Panc1 (cell line): ENCODE data around the gene DAO. TPM values are rescaled to one million over a fixed set of nuclear protein-coding genes. Genes with fewer than 3 reads are reported as not detected.

ENCODE experiments used
- ATAC-seq: fragments of 200-7000 bp; cut with Tn5 transposase; 2 replicates; pipeline ENCODE4 v1.9.1; 2020; ENCODE audit warnings: mild to moderate bottlenecking, moderate library complexity
- BruUV-seq: library from RNA; stranded (reverse); fragments of 400-500 nt; replicated peaks from 2 replicates; lab custom pipeline; 2021; lab: Mats Ljungman, UMichigan
- CTCF ChIA-PET: fragments of 300-600 bp; sonication (Branson Sonifier 250); formaldehyde crosslinking; loops from one replicate; lab custom pipeline; 2022; ENCODE audit warnings: antibody characterized with exemption; lab: Charles Lee
- POLR2A ChIA-PET: fragments of 300-600 bp; sonication (Branson Sonifier 250); formaldehyde crosslinking; loops from one replicate; lab custom pipeline; 2022; ENCODE audit warnings: antibody characterized with exemption; lab: Charles Lee
- DNase-seq: peaks from one replicate; pipeline ENCODE4 v3.0.0-alpha.2; 2010; ENCODE audit warnings: low read depth, low spot score
- H3K27ac ChIP-seq: 2 replicates; pipeline ENCODE4 v1.5.1; 2011; ENCODE audit warnings: mild to moderate bottlenecking, low read length, inconsistent platforms
- H3K27me3 ChIP-seq: fragments of 200-500 bp; sonication (Bioruptor generic); 2 replicates; pipeline ENCODE4 v1.6.0; 2014; ENCODE audit warnings: low read length, inconsistent platforms; ENCODE audit not compliant: control insufficient read depth, insufficient read depth
- H3K36me3 ChIP-seq: fragments of 200-500 bp; sonication (Bioruptor generic); 2 replicates; pipeline ENCODE4 v1.5.1; 2014; ENCODE audit warnings: inconsistent platforms, mild to moderate bottlenecking, low read length, moderate library complexity; ENCODE audit not compliant: control insufficient read depth, insufficient read depth
- H3K4me1 ChIP-seq: 2 replicates; pipeline ENCODE4 v1.5.1; 2011; ENCODE audit warnings: inconsistent platforms, mild to moderate bottlenecking, low read length, moderate library complexity; ENCODE audit not compliant: control insufficient read depth, insufficient read depth
- H3K4me3 ChIP-seq, 2 experiments: 2 replicates each; pipeline ENCODE4 v1.5.1; 2011 to 2012; ENCODE audit warnings: low read depth in 2 of 2, low read length in 2 of 2, mild to moderate bottlenecking in 2 of 2, inconsistent platforms in 1 of 2, moderate library complexity in 1 of 2
- H3K9me3 ChIP-seq: fragments of 200-500 bp; sonication (Bioruptor generic); 2 replicates; pipeline ENCODE4 v1.5.1; 2014; ENCODE audit warnings: low read depth, mild to moderate bottlenecking, inconsistent platforms, low read length, moderate library complexity; ENCODE audit not compliant: control insufficient read depth, insufficient read depth
- POLR2AphosphoS5 ChIP-seq: IDR thresholded peaks from 2 replicates; pipeline ENCODE4 v1.6.1; 2012; ENCODE audit warnings: mild to moderate bottlenecking, low read depth, low read length, moderate library complexity
- SIN3A ChIP-seq: IDR thresholded peaks from 2 replicates; pipeline ENCODE4 v1.6.1; 2012; ENCODE audit warnings: low read depth, mild to moderate bottlenecking, low read length, moderate library complexity, borderline replicate concordance; ENCODE audit not compliant: insufficient read depth
- TCF7L2 ChIP-seq: IDR thresholded peaks from 2 replicates; pipeline ENCODE4 v1.6.1; 2011; ENCODE audit warnings: mild to moderate bottlenecking, low read depth, low read length, inconsistent platforms
- in situ Hi-C: cut with HindIII; loops from 2 replicates; pipeline ENCODE4 v1.10.0; 2016; ENCODE audit warnings: low sequenced_read_pairs, low pct_unique_long_range_greater_than_20kb
- intact Hi-C: fragments of 100-400 bp; cut with micrococcal nuclease; formaldehyde crosslinking; loops from one replicate; pipeline ENCODE4 v1.10.0; 2022; ENCODE audit not compliant: unreplicated experiment
- total RNA-seq: library from RNA; stranded (reverse); gene quantifications from one replicate; pipeline ENCODE4 v1.2.1, GENCODE V29; 2021; ENCODE audit not compliant: unreplicated experiment
- TF ChIP-seq, protein P1 (sequence below), 2 experiments: IDR thresholded peaks; 2 replicates each; pipeline ENCODE4 v1.6.1; 2011 to 2012; ENCODE audit warnings: low read depth in 2 of 2, control low read depth in 1 of 2, low read length in 1 of 2, mild to moderate bottlenecking in 1 of 2, moderate library complexity in 1 of 2; ENCODE audit not compliant: insufficient read depth in 1 of 2
- TF ChIP-seq, protein P2 (sequence below): fragments of 450-650 bp; IDR thresholded peaks from 2 replicates; pipeline ENCODE4 v1.5.1; 2017; ENCODE audit warnings: mild to moderate bottlenecking

Gene DAO
- total RNA-seq, 1 experiment from 2014 or later: not detected

DNA sequence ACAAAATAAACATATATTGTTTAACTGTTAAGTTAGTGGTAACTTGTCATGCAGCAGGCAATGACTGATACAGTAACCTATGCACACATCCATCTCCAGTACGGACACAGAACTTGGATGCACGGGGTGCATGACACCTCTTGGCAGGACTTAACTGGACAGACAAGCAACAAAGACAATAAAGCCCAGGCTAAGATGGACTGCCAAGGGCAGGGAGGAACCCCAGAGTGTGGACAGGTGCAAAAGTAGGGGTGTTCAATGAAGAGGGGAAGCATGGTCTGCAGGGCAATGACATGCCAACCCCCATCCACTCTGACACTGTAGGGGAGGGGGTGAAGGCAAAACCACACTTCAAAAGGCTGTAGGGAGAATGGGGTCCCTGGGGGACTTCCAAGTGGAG lies 34.2 kb upstream of the DAO start:
- H3K27me3 ChIP-seq: no peaks in the 10 kb centered on the region
- ATAC-seq: no peak
- no TSS peak for BruUV-seq
- intact Hi-C loops (no loop called here), in situ Hi-C loops (no loop called here)
- H3K36me3 ChIP-seq: peaks cover 7% of the 10 kb centered on the region; the same call in 1 of the 2 replicates
- no peak overlapping the region for H3K27ac ChIP-seq
- H3K4me3 ChIP-seq: no peak overlapping the region
- no peaks in the 10 kb centered on the region for H3K9me3 ChIP-seq
- CTCF ChIA-PET: no interaction called here
- TF ChIP-seq, protein P1, sequence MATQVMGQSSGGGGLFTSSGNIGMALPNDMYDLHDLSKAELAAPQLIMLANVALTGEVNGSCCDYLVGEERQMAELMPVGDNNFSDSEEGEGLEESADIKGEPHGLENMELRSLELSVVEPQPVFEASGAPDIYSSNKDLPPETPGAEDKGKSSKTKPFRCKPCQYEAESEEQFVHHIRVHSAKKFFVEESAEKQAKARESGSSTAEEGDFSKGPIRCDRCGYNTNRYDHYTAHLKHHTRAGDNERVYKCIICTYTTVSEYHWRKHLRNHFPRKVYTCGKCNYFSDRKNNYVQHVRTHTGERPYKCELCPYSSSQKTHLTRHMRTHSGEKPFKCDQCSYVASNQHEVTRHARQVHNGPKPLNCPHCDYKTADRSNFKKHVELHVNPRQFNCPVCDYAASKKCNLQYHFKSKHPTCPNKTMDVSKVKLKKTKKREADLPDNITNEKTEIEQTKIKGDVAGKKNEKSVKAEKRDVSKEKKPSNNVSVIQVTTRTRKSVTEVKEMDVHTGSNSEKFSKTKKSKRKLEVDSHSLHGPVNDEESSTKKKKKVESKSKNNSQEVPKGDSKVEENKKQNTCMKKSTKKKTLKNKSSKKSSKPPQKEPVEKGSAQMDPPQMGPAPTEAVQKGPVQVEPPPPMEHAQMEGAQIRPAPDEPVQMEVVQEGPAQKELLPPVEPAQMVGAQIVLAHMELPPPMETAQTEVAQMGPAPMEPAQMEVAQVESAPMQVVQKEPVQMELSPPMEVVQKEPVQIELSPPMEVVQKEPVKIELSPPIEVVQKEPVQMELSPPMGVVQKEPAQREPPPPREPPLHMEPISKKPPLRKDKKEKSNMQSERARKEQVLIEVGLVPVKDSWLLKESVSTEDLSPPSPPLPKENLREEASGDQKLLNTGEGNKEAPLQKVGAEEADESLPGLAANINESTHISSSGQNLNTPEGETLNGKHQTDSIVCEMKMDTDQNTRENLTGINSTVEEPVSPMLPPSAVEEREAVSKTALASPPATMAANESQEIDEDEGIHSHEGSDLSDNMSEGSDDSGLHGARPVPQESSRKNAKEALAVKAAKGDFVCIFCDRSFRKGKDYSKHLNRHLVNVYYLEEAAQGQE (IDR thresholded peaks at IDR 0.05; ENCODE audit: insufficient read depth in 1 of 2, low read depth in 2 of 2, low read length in 1 of 2): no peak
- TF ChIP-seq TCF7L2 (no peak), POLR2AphosphoS5 (no peak), SIN3A (no peak)
- TF ChIP-seq, protein P2, sequence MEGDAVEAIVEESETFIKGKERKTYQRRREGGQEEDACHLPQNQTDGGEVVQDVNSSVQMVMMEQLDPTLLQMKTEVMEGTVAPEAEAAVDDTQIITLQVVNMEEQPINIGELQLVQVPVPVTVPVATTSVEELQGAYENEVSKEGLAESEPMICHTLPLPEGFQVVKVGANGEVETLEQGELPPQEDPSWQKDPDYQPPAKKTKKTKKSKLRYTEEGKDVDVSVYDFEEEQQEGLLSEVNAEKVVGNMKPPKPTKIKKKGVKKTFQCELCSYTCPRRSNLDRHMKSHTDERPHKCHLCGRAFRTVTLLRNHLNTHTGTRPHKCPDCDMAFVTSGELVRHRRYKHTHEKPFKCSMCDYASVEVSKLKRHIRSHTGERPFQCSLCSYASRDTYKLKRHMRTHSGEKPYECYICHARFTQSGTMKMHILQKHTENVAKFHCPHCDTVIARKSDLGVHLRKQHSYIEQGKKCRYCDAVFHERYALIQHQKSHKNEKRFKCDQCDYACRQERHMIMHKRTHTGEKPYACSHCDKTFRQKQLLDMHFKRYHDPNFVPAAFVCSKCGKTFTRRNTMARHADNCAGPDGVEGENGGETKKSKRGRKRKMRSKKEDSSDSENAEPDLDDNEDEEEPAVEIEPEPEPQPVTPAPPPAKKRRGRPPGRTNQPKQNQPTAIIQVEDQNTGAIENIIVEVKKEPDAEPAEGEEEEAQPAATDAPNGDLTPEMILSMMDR: no peak
- DNase-seq: no peak
- H3K4me1 ChIP-seq: peaks cover 43% of the 10 kb centered on the region
- POLR2A ChIA-PET: interaction anchor here (0.6 to 0.7 kb wide), 3 partner anchors 13 to 20 kb away, joined by 3 to 5 read pairs (median 4); no protein-coding TSS in a partner anchor

DNA sequence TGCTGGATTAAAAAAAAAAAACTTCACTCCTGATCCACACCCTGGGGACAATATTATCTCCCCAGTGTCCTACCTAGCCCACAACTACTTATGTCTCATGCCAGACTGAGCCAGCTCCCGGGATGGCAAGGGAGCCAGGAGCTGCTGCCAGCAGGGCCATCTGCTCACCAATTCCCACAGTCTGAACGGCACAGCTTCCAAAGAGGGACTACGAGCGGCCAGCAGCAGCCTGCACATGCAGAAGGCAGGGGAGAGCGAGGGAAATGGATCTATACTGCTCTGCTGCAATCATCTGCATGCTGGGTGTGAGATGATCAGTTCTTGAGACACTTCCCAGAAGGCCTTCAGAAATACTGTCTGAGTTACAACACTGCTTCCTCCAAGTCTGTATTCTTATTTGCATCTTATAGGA lies 33.6 kb upstream of the DAO start:
- in situ Hi-C loops (no loop called here), intact Hi-C loops (no loop called here)
- BruUV-seq: TSS peak; percentile 9
- 0 out of 2 replicates have a peak, but pooled peaks have one; percentile 4 for ATAC-seq
- Histone ChIP-seq H3K4me3 (no peak overlapping the region), H3K36me3 (peaks cover 7% of the 10 kb centered on the region; the same call in 1 of the 2 replicates), H3K9me3 (no peaks in the 10 kb centered on the region), H3K4me1 (peaks cover 43% of the 10 kb centered on the region), H3K27me3 (no peaks in the 10 kb centered on the region), H3K27ac (no peak overlapping the region)
- TF ChIP-seq POLR2AphosphoS5 (no peak), SIN3A (no peak), TCF7L2 (no peak)
- TF ChIP-seq, protein P1 (IDR thresholded peaks at IDR 0.05; ENCODE audit: insufficient read depth in 1 of 2, low read depth in 2 of 2, low read length in 1 of 2): no peak
- TF ChIP-seq, protein P2: no peak
- ChIA-PET CTCF (no interaction called here), POLR2A (interaction anchor here (0.6 kb wide), 1 partner anchor 13 kb away, joined by 3 read pairs; no protein-coding TSS in a partner anchor)
- DNase-seq: no peak
